ENCODE measurements around the gene GSK3B. TPM values are rescaled to one million over a fixed set of nuclear protein-coding genes. Genes with fewer than 3 reads are reported as not detected.
A peak's percentile ranks its signal among the peaks of the same experiment; 100 is the strongest.

Gene GSK3B
- total RNA-seq, 2 experiments from 2014 or later, result 39.8 to 42.6 TPM

DNA sequence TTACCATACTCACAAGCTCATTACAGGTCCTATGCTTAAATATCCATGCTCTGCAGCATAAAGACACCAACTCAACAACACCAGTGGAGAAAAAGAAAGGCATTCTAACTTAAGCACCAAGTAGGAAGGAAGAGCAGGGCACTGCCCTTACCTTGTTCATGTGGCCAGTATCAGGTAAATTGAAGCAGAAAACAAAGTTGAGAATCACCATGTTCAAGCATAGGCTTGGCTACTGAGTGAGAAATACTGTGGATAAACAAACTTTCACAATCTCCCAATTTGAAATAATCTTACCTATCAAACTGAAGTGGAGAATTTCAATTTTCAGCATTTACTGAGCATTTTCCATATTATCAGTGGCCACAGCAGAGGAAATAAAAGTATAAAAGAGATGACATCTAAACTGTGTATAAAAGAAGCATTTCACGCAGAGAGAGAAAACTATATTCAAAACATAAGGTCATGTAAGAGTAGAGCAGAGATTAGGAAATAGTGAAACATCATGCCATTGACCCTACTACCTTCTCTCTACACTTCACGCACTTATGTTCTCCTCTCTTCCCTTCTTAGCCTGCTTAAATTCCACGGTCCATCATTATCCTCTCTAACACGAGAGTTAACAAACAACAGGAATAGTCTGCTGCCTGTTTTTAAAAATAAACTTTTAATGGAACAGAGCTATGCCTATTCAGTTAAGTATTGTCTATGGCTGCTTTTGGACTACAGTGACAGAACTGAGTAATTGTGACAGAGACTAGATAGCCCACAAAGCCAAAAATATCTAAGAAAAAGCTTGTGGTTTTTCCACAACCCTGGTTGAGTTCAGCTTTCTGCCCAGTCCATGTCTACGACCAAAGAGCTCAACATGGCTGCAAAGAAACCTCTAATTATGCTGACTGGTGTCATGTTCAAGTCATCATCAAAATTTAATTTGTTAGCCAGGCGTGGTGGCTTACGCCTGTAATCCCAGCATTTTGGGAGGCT lies 169.8 kb downstream of the GSK3B start:
- peaks cover 13% of the 10 kb centered on the region for H3K4me1 Mint-ChIP-seq
- H3K27me3 Mint-ChIP-seq, result no peaks in the 10 kb centered on the region
- POLR2A ChIA-PET, result no interaction called here
- no peak overlapping the region for H3K4me3 Mint-ChIP-seq
- H3K27ac Mint-ChIP-seq, result no peak overlapping the region
- H3K36me3 Mint-ChIP-seq, result peaks cover 19% of the 10 kb centered on the region
- DNase-seq (no peak), ATAC-seq (ENCODE audit: low read depth) (no peak)
- peaks cover 3% of the 10 kb centered on the region for H3K9me3 Mint-ChIP-seq

- H3K4me1 Mint-ChIP-seq, result peaks cover 14% of the 10 kb centered on the region
- peaks cover 30% of the 10 kb centered on the region for H3K36me3 Mint-ChIP-seq
- ATAC-seq (ENCODE audit: low read depth) (no peak), DNase-seq (no peak)
- peaks cover 3% of the 10 kb centered on the region for H3K9me3 Mint-ChIP-seq
- H3K4me3 Mint-ChIP-seq, result no peak overlapping the region
- no peaks in the 10 kb centered on the region for H3K27me3 Mint-ChIP-seq
- H3K27ac Mint-ChIP-seq, result no peak overlapping the region
- POLR2A ChIA-PET, result interaction anchor here (0.9 to 1.0 kb wide), 2 partner anchors 175 to 176 kb away, joined by 3 read pairs; partner anchors contain the start of gene GSK3B
Observed at GRCh38 chr3:119918992-119919933, 175.0 kb downstream of the GSK3B start.

GRCh38 chr3:119913021-119913420 lies 181.2 kb downstream of the GSK3B start:
- H3K27ac Mint-ChIP-seq, result no peak overlapping the region
- H3K27me3 Mint-ChIP-seq, result no peaks in the 10 kb centered on the region
- peaks cover 37% of the 10 kb centered on the region for H3K36me3 Mint-ChIP-seq
- POLR2A ChIA-PET, result interaction anchor here (0.6 kb wide), 1 partner anchor 186 kb away, joined by 4 read pairs; no protein-coding TSS in a partner anchor
- no peak overlapping the region for H3K4me3 Mint-ChIP-seq
- DNase-seq, result no peak
- H3K4me1 Mint-ChIP-seq, result peaks cover 20% of the 10 kb centered on the region
- H3K9me3 Mint-ChIP-seq, result no peaks in the 10 kb centered on the region
- no peak for ATAC-seq (ENCODE audit: low read depth)

- Mint-ChIP-seq H3K36me3 (peaks cover 37% of the 10 kb centered on the region), H3K4me3 (peak overlapping the region; percentile 67), H3K9me3 (no peaks in the 10 kb centered on the region), H3K27me3 (no peaks in the 10 kb centered on the region), H3K27ac (peak overlapping the region; percentile 68), H3K4me1 (peaks cover 20% of the 10 kb centered on the region)
- POLR2A ChIA-PET, result interaction anchor here (0.6 to 1.7 kb wide), 3 partner anchors 53 to 186 kb away, joined by 3 to 16 read pairs (median 4); partner anchors contain the start of gene GSK3B
- peak; percentile 70 for ATAC-seq (ENCODE audit: low read depth)
- no peak for DNase-seq
Observed at GRCh38 chr3:119912220-119912619, 182.0 kb downstream of the GSK3B start.

DNA sequence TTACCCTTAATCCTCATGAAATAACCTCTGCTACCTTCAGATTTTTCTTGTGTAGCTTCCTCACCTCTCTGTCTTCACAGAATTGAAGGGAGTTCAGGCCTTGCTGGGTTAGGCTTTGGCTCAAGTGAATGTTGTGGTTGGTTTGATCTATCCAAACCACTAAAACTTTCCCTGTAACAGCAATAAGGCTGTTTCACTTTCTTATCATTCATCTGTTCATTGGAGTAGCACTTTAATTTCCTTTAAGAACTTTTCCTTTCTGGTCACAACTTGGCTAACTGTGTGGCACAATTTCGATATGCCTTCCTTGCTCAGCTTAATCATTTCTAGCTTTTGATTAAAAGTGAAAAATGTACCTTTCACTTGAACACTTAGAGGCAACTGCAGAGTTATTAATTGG lies 182.5 kb downstream of the GSK3B start:
- H3K36me3 Mint-ChIP-seq, result peaks cover 39% of the 10 kb centered on the region
- H3K4me3 Mint-ChIP-seq, result peak overlapping the region; percentile 67
- H3K27ac Mint-ChIP-seq, result peak overlapping the region; percentile 68

DNA sequence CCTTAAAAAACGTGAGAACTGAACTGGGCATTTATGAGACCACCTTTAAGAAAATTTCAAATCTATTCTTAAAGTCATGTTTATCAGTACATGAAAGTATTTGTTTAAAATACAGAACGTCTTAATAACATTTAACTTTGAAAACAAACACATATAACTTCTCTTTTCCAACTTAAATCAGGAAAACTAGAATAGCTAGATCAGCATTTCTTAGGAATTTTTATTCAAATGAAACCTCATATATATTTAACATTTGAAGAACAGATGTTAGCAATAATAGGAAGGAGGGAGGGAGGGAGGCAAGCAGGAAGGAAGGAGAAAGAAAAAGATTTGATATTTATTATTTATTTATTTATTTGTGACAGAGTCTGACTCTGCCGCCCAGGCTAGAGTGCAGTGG lies 192.2 kb downstream of the GSK3B start:
- ATAC-seq (ENCODE audit: low read depth) (no peak), DNase-seq (no peak)
- no peaks in the 10 kb centered on the region for H3K9me3 Mint-ChIP-seq
- peaks cover 1% of the 10 kb centered on the region for H3K4me1 Mint-ChIP-seq
- no peak overlapping the region for H3K27ac Mint-ChIP-seq
- POLR2A ChIA-PET, result no interaction called here
- H3K27me3 Mint-ChIP-seq, result no peaks in the 10 kb centered on the region
- peaks cover 17% of the 10 kb centered on the region for H3K36me3 Mint-ChIP-seq
- no peak overlapping the region for H3K4me3 Mint-ChIP-seq

More for the DNA sequence above, 182.5 kb downstream of the GSK3B start:
- Mint-ChIP-seq H3K9me3 (no peaks in the 10 kb centered on the region), H3K4me1 (peaks cover 20% of the 10 kb centered on the region), H3K27me3 (no peaks in the 10 kb centered on the region)
- DNase-seq, result no peak
- ATAC-seq (ENCODE audit: low read depth), result peak; percentile 71
- POLR2A ChIA-PET, result interaction anchor here (0.6 to 1.7 kb wide), 2 partner anchors 53 to 183 kb away, joined by 3 to 16 read pairs; partner anchors contain the start of gene GSK3B

DNA sequence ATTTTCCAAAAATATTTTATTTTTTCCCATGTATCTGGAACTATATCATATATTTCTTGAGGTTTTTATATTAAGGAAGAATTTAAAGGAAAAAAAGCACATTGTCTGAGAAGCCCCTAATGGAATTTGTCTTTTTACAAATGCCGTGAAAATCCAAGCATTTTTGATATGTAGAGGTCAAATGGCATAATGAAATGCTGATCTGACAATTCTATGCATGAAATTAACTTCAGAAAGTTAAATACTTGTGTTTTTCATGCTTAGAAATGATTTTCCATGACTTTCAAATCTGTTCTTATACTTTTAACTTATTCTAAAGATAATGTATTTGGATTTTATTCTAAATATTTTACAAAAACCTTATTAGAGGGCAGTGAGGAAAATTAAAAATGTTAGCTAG lies 193.1 kb downstream of the GSK3B start:
- Mint-ChIP-seq H3K27me3 (no peaks in the 10 kb centered on the region), H3K9me3 (no peaks in the 10 kb centered on the region), H3K4me3 (no peak overlapping the region), H3K36me3 (peaks cover 11% of the 10 kb centered on the region), H3K4me1 (peaks cover 1% of the 10 kb centered on the region), H3K27ac (no peak overlapping the region)
- POLR2A ChIA-PET, result no interaction called here
- ATAC-seq (ENCODE audit: low read depth), result no peak
- no peak for DNase-seq

- peaks cover 1% of the 10 kb centered on the region for H3K4me1 Mint-ChIP-seq
- no peaks in the 10 kb centered on the region for H3K9me3 Mint-ChIP-seq
- DNase-seq (no peak), ATAC-seq (ENCODE audit: low read depth) (no peak)
- H3K27me3 Mint-ChIP-seq, result no peaks in the 10 kb centered on the region
- no peak overlapping the region for H3K4me3 Mint-ChIP-seq
- no peak overlapping the region for H3K27ac Mint-ChIP-seq
- POLR2A ChIA-PET, result no interaction called here
- peaks cover 15% of the 10 kb centered on the region for H3K36me3 Mint-ChIP-seq
Observed at GRCh38 chr3:119899192-119899511, 195.1 kb downstream of the GSK3B start.

DNA sequence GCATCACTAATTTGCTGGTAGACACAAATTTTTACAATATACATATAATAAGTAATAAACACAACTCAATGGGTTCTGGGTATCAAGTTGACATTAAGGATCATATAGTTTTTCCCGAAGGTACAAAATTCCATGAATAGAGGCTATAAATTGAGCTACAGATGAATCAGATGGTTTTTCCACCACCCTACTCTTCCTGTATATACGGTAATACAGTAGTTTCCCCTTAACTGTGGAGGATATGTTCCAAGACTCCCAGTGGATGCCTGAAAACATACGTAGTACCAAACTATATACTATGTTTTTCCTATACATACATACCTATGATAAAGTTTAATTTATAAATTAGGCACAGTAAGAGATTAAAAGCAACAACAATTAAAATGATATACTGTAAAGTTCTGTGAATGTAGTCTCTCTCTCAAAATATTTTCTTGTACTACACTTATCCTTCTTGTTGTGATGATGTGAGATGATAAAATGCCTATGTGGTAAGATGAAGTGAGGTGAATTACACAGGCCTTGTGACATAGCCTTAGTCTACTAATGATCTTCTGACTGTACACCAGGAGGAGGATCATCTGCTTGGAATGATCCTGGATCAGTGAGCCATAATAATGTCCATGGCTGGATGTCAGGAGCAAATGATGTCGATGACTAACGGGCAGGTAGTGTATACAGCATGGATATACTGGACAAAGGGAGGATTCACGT lies 195.6 kb downstream of the GSK3B start:
- POLR2A ChIA-PET, result interaction anchor here (0.7 kb wide), 1 partner anchor 180 kb away, joined by 3 read pairs; no protein-coding TSS in a partner anchor
- no peak for DNase-seq
- peaks cover 1% of the 10 kb centered on the region for H3K4me1 Mint-ChIP-seq
- no peak overlapping the region for H3K27ac Mint-ChIP-seq
- H3K27me3 Mint-ChIP-seq, result no peaks in the 10 kb centered on the region
- H3K9me3 Mint-ChIP-seq, result no peaks in the 10 kb centered on the region
- no peak for ATAC-seq (ENCODE audit: low read depth)
- H3K36me3 Mint-ChIP-seq, result peaks cover 14% of the 10 kb centered on the region
- H3K4me3 Mint-ChIP-seq, result no peak overlapping the region

DNA sequence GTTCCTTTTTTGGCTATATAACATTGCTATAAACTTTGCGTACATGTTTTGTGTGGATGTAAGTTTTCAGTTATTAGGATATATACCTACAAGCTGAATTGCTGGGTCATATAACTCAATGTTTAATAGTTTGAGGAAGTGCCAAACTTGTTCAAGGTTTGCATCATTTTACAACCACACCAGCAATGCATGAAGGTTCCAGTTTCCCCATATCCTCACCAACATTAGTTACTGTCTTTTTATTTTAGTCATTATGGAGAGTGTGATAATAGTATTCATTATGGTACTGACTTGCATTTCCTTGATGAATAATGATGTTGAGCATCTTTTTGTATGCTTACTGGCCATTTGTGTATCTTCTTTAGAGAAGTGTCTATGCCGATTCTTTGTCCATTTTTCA lies 200.1 kb downstream of the GSK3B start:
- ATAC-seq (ENCODE audit: low read depth) (no peak), DNase-seq (no peak)
- H3K4me3 Mint-ChIP-seq, result no peak overlapping the region
- POLR2A ChIA-PET, result interaction anchor here (3.4 kb wide), 1 partner anchor 200 kb away, joined by 29 read pairs; the partner anchor contains the start of gene GSK3B
- H3K4me1 Mint-ChIP-seq, result peaks cover 9% of the 10 kb centered on the region
- no peaks in the 10 kb centered on the region for H3K27me3 Mint-ChIP-seq
- H3K36me3 Mint-ChIP-seq, result peaks cover 20% of the 10 kb centered on the region
- peaks cover 2% of the 10 kb centered on the region for H3K9me3 Mint-ChIP-seq
- H3K27ac Mint-ChIP-seq, result no peak overlapping the region

- POLR2A ChIA-PET, result interaction anchor here (3.4 kb wide), 1 partner anchor 201 kb away, joined by 29 read pairs; the partner anchor contains the start of gene GSK3B
- DNase-seq (no peak), ATAC-seq (ENCODE audit: low read depth) (no peak)
- Mint-ChIP-seq H3K4me1 (peaks cover 8% of the 10 kb centered on the region), H3K27me3 (no peaks in the 10 kb centered on the region), H3K36me3 (peaks cover 22% of the 10 kb centered on the region), H3K9me3 (peaks cover 2% of the 10 kb centered on the region), H3K27ac (no peak overlapping the region), H3K4me3 (no peak overlapping the region)
Observed at GRCh38 chr3:119893769-119894168, 200.5 kb downstream of the GSK3B start.

DNA sequence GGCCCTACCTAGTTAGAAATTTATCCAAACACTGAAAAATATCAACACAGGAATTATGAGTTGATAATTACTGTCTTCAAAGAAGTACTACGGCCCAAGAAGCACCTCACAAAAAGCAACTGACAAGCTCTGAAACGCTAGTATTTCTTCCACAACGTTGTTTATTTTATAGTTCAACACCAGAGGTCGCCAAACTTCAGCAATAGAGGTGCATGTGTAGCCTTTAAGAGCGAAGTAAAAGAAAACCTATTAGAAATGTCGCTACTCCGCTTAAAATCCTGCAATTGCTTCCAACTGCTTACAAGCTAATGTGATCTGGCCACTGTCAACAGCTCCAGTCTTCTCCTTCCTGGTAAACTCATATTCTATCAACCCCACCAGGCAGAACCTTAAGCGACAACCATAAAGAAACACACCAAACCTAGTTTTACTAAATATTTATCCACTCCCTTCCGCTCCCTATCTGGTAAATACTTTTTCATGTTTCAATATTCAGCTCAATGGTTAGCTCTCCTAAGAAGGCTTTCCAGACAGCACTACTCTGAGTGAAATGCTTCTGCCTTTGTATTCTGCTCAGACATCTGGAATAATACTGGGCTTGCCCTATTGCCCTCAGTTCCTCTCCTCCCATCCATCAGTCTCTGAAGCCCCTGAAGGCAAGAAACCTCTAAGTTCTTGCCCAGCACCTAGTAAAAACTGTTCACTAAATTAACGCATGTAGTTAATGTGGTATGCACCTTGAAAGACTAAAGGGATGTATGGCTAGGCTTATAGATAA lies 202.1 kb downstream of the GSK3B start:
- DNase-seq, result no peak
- peak; percentile 66 for ATAC-seq (ENCODE audit: low read depth)
- Mint-ChIP-seq H3K27me3 (no peaks in the 10 kb centered on the region), H3K36me3 (peaks cover 37% of the 10 kb centered on the region), H3K4me3 (no peak overlapping the region), H3K27ac (no peak overlapping the region), H3K4me1 (peaks cover 8% of the 10 kb centered on the region), H3K9me3 (peaks cover 4% of the 10 kb centered on the region)
- POLR2A ChIA-PET, result interaction anchor here (2.0 to 3.4 kb wide), 2 partner anchors 202 to 255 kb away, joined by 6 to 29 read pairs; partner anchors contain the start of gene GSK3B

Measured in activated naive CD8-positive, alpha-beta T cell treated with anti-CD3 and anti-CD28 coated beads, Interleukin-2, amount 10 ng/mL, durations not matched to agents 7 days and 5 days (primary cell).